Measurements from ENCODE around the gene PDE4B.

PDE4B gene

GRCh38 chr1:65949933-65950332 is 157.2 kb downstream of the PDE4B start:
- no peak for DNase-seq (ENCODE audit: insufficient read length, low spot score)
- no peak for FAIRE-seq
- no peak for TF ChIP-seq POU2F2 (IDR thresholded peaks at IDR 0.05; ENCODE audit: low read depth, low read length)

DNA sequence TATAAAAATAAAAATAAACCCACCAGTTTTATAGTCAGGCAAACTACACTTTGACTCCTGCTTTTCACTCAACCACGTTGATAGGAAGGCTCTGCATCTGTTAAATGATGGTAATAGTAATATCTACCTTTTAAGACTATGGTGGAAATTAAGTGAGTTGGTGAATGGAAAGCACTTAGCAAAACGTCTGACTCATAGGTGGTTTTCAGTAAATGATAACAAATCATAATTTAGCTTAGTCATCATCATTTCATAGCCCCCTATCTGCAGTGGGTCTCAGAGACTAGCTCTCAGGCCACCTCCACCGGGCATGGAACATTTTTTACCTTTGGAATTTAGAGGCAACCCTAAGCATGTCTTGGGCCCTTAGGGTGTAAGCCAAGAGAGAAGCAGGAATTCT is 160.0 kb downstream of the PDE4B start:
- FAIRE-seq = no peak
- no peak for DNase-seq (ENCODE audit: insufficient read length, low spot score)
- TF ChIP-seq POLR2AphosphoS5 (IDR thresholded peaks at IDR 0.05; ENCODE audit: low read depth, low read length) = no peak
- no peak for TF ChIP-seq TAF1 (IDR thresholded peaks at IDR 0.05; ENCODE audit: low read depth, low read length)
- TF ChIP-seq PAX5 (IDR thresholded peaks at IDR 0.05; ENCODE audit: insufficient read depth, low read length, severe bottlenecking) = no peak
- TF ChIP-seq POU2F2 (IDR thresholded peaks at IDR 0.05; ENCODE audit: low read depth, low read length) = no peak
- no peak for TF ChIP-seq POLR2A (IDR thresholded peaks at IDR 0.05; ENCODE audit: low read depth, low read length)
- TF ChIP-seq SPI1 (IDR thresholded peaks at IDR 0.05; ENCODE audit: low read depth, low read length) = no peak

DNA sequence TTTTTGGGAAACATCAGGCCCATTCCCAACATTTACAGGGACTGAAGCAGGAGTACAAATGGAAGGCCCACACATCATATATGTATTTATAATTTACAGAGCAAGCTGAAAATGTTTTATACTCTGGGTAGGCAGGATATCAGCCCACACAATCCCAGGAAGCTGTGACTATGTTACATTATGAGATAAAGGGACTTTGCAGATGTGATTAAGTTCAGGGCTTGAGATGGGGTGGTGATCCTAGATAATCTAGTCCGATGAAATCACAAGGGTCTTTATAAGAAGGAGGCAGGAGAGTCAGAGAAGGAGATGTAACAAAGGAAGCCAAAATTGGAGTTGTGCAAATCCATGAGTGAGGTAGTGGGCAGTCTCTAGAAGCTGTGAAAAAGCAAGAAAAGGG is 160.5 kb downstream of the PDE4B start:
- no peak for DNase-seq (ENCODE audit: insufficient read length, low spot score)
- TF ChIP-seq POLR2AphosphoS5 (IDR thresholded peaks at IDR 0.05; ENCODE audit: low read depth, low read length) = no peak
- no peak for TF ChIP-seq POU2F2 (IDR thresholded peaks at IDR 0.05; ENCODE audit: low read depth, low read length)
- no peak for TF ChIP-seq POLR2A (IDR thresholded peaks at IDR 0.05; ENCODE audit: low read depth, low read length)
- TF ChIP-seq PAX5 (IDR thresholded peaks at IDR 0.05; ENCODE audit: insufficient read depth, low read length, severe bottlenecking) = no peak
- TF ChIP-seq SPI1 (IDR thresholded peaks at IDR 0.05; ENCODE audit: low read depth, low read length) = no peak
- no peak for TF ChIP-seq TAF1 (IDR thresholded peaks at IDR 0.05; ENCODE audit: low read depth, low read length)
- no peak for FAIRE-seq

- DNase-seq (ENCODE audit: insufficient read length, low spot score) (no peak), FAIRE-seq (no peak)
- no peak for TF ChIP-seq POLR2A (IDR thresholded peaks at IDR 0.05; ENCODE audit: low read depth, low read length)
- TF ChIP-seq POU2F2 (IDR thresholded peaks at IDR 0.05; ENCODE audit: low read depth, low read length) = no peak
- no peak for TF ChIP-seq POLR2AphosphoS5 (IDR thresholded peaks at IDR 0.05; ENCODE audit: low read depth, low read length)
- TF ChIP-seq TAF1 (IDR thresholded peaks at IDR 0.05; ENCODE audit: low read depth, low read length) = no peak
- no peak for TF ChIP-seq PAX5 (IDR thresholded peaks at IDR 0.05; ENCODE audit: insufficient read depth, low read length, severe bottlenecking)
- no peak for TF ChIP-seq SPI1 (IDR thresholded peaks at IDR 0.05; ENCODE audit: low read depth, low read length)
Observed at GRCh38 chr1:65955071-65955470, 162.4 kb downstream of the PDE4B start.

GRCh38 chr1:65955503-65955902 is 162.8 kb downstream of the PDE4B start:
- FAIRE-seq = no peak
- DNase-seq (ENCODE audit: insufficient read length, low spot score) = no peak
- TF ChIP-seq POLR2A (IDR thresholded peaks at IDR 0.05; ENCODE audit: low read depth, low read length) (no peak), TAF1 (IDR thresholded peaks at IDR 0.05; ENCODE audit: low read depth, low read length) (no peak), POU2F2 (IDR thresholded peaks at IDR 0.05; ENCODE audit: low read depth, low read length) (no peak), SPI1 (IDR thresholded peaks at IDR 0.05; ENCODE audit: low read depth, low read length) (no peak), POLR2AphosphoS5 (IDR thresholded peaks at IDR 0.05; ENCODE audit: low read depth, low read length) (no peak), PAX5 (IDR thresholded peaks at IDR 0.05; ENCODE audit: insufficient read depth, low read length, severe bottlenecking) (no peak)

DNA sequence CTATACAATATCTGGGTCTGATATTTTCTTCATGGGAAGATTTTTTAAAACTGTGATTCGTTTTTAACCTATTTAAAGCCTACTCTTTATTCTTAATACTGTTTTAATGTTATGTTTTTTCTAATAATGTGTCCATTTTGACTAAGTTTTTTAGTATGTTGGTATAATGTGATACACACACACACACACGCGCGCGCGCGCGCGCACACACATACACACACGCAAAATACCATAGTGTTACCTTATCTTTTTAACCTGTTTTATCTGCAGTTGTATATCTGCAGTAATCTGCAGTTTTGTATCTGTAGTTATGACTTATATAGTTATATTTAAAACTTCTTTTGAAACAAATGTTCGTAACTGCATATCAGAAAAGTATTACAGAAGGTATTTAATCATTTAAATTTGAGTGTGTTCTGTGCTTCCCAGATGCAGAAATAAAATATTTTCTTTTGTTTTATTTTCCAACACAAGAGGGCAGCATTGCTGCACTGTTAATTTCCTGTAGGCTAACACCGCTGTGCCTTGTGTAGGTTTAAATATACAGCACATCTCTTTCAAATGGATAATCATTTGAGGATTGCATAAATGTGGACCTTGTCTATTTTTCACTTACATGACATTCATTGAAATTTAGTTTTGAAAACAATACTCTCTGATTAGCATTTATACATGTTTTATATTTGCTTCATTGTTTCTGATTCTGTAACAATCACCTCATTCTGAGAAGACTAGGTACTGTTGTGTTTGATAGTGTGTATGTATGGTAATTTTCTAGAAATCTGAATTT is 166.1 kb downstream of the PDE4B start:
- no peak for TF ChIP-seq POLR2A (IDR thresholded peaks at IDR 0.05; ENCODE audit: low read depth, low read length)
- no peak for TF ChIP-seq TAF1 (IDR thresholded peaks at IDR 0.05; ENCODE audit: low read depth, low read length)
- no peak for TF ChIP-seq POU2F2 (IDR thresholded peaks at IDR 0.05; ENCODE audit: low read depth, low read length)
- no peak for TF ChIP-seq PAX5 (IDR thresholded peaks at IDR 0.05; ENCODE audit: insufficient read depth, low read length, severe bottlenecking)
- no peak for TF ChIP-seq SPI1 (IDR thresholded peaks at IDR 0.05; ENCODE audit: low read depth, low read length)
- TF ChIP-seq POLR2AphosphoS5 (IDR thresholded peaks at IDR 0.05; ENCODE audit: low read depth, low read length) = no peak
- FAIRE-seq = peak; percentile 82
- no peak for DNase-seq (ENCODE audit: insufficient read length, low spot score)

DNA sequence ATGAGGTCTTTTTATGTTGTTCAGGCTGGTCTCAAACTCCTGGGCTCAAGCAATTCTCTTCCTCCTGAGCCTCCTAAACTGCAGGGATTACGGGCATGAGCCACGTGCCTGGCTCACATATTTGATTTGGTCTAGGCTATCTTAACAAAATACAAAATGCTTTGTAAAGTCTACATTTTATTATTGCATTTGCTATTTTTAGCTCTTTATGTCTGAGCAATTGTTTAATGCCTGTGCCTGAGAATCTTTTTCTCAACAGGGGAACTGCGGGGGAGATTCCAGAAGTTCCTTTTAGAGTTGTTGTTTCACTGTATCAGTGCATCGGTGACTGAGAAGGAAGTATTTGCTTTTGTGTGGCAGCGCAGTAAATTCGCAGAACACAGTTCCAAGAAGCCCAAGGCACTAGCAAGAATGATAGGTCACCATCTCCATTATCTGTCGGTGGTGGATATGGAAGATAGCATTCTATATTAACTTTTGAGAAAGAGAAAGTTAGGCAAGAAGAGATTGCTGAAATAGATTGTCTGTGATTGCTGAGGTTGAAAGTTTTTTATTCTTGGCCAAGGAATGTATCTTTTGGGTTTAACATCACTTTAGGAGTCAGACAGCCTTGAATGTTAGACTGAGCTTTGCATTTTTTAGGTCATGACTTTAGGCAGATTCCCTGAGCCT is 167.3 kb downstream of the PDE4B start:
- FAIRE-seq = no peak
- no peak for DNase-seq (ENCODE audit: insufficient read length, low spot score)

DNA sequence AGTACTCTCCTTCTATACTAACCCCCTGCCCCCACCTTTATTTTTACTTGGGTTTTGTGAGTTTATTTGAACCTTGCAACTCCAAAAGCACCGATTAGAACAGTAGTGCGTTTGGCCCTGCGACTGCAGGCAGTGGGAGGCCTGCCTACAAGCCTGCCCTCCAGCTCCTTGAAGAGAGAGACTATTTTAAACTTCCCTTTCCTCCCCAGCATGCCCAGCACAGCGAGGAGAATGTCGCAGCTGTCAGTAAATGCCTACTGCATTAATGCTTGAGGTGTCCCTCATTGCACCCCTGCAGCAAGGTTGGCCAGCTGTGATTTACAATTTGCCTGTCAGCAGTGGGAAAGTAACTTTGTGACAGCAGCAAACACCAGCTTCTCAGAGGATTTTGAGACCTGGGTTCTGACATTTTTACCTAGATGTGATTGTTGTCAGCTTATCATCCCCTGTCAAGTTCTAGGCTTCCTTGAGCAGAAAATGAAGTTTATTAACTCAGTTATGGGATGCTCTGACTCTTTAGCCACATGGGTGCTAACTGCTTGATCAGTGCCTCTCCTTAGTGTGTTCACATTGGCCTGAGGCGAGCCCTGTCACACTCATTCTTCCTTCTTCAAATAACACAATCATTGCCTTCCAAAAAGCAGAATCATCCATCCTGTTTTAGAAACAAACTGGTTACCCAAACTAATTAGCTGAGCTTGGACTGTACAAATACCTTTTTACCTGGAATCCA is 170.6 kb downstream of the PDE4B start:
- DNase-seq (ENCODE audit: insufficient read length, low spot score) (no peak), FAIRE-seq (peak; percentile 13)
- TF ChIP-seq POU2F2 (IDR thresholded peaks at IDR 0.05; ENCODE audit: low read depth, low read length) (no peak), PAX5 (IDR thresholded peaks at IDR 0.05; ENCODE audit: insufficient read depth, low read length, severe bottlenecking) (no peak), SPI1 (IDR thresholded peaks at IDR 0.05; ENCODE audit: low read depth, low read length) (no peak), TAF1 (IDR thresholded peaks at IDR 0.05; ENCODE audit: low read depth, low read length) (no peak)

More for the DNA sequence above, 167.3 kb downstream of the PDE4B start:
- TF ChIP-seq PAX5 (IDR thresholded peaks at IDR 0.05; ENCODE audit: insufficient read depth, low read length, severe bottlenecking) (no peak), POU2F2 (IDR thresholded peaks at IDR 0.05; ENCODE audit: low read depth, low read length) (no peak), SPI1 (IDR thresholded peaks at IDR 0.05; ENCODE audit: low read depth, low read length) (no peak), TAF1 (IDR thresholded peaks at IDR 0.05; ENCODE audit: low read depth, low read length) (no peak), POLR2AphosphoS5 (IDR thresholded peaks at IDR 0.05; ENCODE audit: low read depth, low read length) (no peak), POLR2A (IDR thresholded peaks at IDR 0.05; ENCODE audit: low read depth, low read length) (no peak)

DNA sequence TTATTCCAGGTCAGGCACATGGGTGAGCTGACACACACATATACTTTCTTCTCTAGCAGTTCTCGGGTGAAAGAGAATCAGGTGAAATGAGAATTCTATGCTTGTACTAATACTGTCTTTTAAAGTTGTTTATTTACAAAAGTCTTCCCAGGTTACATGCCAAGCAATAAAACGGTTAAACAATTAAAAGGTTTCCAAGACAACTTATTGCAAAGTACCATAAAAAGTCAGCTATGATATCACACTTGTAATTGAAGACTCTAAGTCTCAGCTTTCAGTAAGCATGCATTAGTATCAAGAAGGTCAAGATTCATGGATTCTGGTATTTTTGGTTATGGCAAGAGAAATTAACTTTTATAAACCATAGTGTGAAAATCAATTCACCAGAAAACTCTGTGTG is 171.4 kb downstream of the PDE4B start:
- DNase-seq (ENCODE audit: insufficient read length, low spot score) (no peak), FAIRE-seq (no peak)
- no peak for TF ChIP-seq POLR2AphosphoS5 (IDR thresholded peaks at IDR 0.05; ENCODE audit: low read depth, low read length)
